ENCODE results near the gene FSTL4. TPM values are rescaled to one million over a fixed set of nuclear protein-coding genes. Genes with fewer than 3 reads are reported as not detected.

Gene FSTL4
- total and polyA plus RNA-seq, 2 of the 13 experiments (the other 11 are each of a cell fraction or from before 2014, with no cell fraction given): 2.1 to 3.0 TPM

DNA sequence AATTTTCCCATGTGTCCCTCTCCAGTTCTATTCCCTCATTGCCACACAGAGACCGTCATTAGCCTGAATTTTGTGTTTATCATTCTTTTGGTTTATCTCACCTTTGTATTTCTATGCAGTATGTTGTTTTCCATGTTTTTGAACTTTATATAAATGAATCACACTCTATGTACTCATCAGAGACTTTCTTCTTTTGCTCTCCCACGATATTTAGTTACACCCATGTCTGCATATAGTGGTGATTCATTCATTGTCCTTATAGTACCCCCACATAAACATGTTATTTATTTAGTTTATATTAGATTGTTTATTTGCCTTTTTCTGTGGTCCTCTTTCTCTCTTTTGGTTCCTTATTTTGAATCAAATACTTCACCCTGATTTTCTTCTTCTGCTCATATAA lies 199.7 kb downstream of the FSTL4 start:
- intact Hi-C loops (cut with micrococcal nuclease; ENCODE audit: unreplicated experiment) (no loop called here), in situ Hi-C loops (cut with HindIII; ENCODE audit: extremely low pct_ligation_motif_present, low pct_unique_long_range_greater_than_20kb) (no loop called here)
- Histone ChIP-seq H3K4me1 (ENCODE audit: insufficient read depth, low read length) (no peaks in the 10 kb centered on the region), H2AFZ (ENCODE audit: low read length) (no peak overlapping the region), H3K4me2 (ENCODE audit: low read depth, low read length) (no peak overlapping the region), H3K79me2 (ENCODE audit: insufficient read depth, low read length) (no peaks in the 10 kb centered on the region), H3K4me3 (replicated peaks in 1 of 3; ENCODE audit: insufficient read depth in 1 of 3, low read depth in 2 of 3, low read length in 3 of 3) (no peak overlapping the region), H3K9me3 (ENCODE audit: low read length) (no peaks in the 10 kb centered on the region), H4K20me1 (ENCODE audit: insufficient read depth, low read length) (no peaks in the 10 kb centered on the region), H3K27me3 (ENCODE audit: control insufficient read depth in 1 of 2, insufficient read depth in 2 of 2, low read length in 2 of 2) (peaks cover 3 to 27% of the 10 kb centered on the region in 2 experiments; a peak in 3 of 5 replicates), H3K36me3 (replicated peaks in 1 of 2; ENCODE audit: control insufficient read depth in 1 of 2, insufficient read depth in 2 of 2, low read length in 2 of 2) (no peaks in the 10 kb centered on the region), H3K27ac (ENCODE audit: extremely low read length, insufficient read depth, low read length) (no peak overlapping the region), H3K9ac (ENCODE audit: insufficient read depth, low read depth, low read length) (no peak overlapping the region)
- FAIRE-seq (no peak), ATAC-seq (no peak), DNase-seq (ENCODE audit: low spot score) (no peak)
- CTCF ChIA-PET (ENCODE audit: low intra/inter-chr PET ratio, low total read pairs): no interaction called here
- POLR2A ChIA-PET: no interaction called here
- BruUV-seq (replicated peaks): no TSS peak
- WGBS (ENCODE audit: low lambda C conversion rate): 3% methylated on average over 2 of the region's 2 CpGs
- no peak for TF ChIP-seq RORA (CRISPR knock-in tag; IDR thresholded peaks at IDR 0.05)
- TF ChIP-seq ELF4 (CRISPR knock-in tag; IDR thresholded peaks at IDR 0.05; ENCODE audit: borderline replicate concordance): no peak
- no peak for TF ChIP-seq ZNF431 (CRISPR knock-in tag; IDR thresholded peaks at IDR 0.05; ENCODE audit: borderline replicate concordance, low read depth)
- TF ChIP-seq ZNF597 (CRISPR knock-in tag; IDR thresholded peaks at IDR 0.05): no peak
- no peak for TF ChIP-seq ZBTB20 (CRISPR knock-in tag; IDR thresholded peaks at IDR 0.05; ENCODE audit: borderline replicate concordance, low read depth)
- TF ChIP-seq GPBP1L1 (CRISPR knock-in tag; IDR thresholded peaks at IDR 0.05): no peak
- TF ChIP-seq E2F2 (CRISPR knock-in tag; IDR thresholded peaks at IDR 0.05; ENCODE audit: borderline replicate concordance): no peak
- TF ChIP-seq TOPORS (CRISPR knock-in tag; IDR thresholded peaks at IDR 0.05): no peak
- no peak for TF ChIP-seq THAP8 (CRISPR knock-in tag; IDR thresholded peaks at IDR 0.05; ENCODE audit: borderline replicate concordance)
- TF ChIP-seq CEBPZ (IDR thresholded peaks at IDR 0.05; ENCODE audit: low read length): no peak
- no peak for TF ChIP-seq KLF16 (CRISPR knock-in tag; IDR thresholded peaks at IDR 0.05)

All from HepG2 (cell line).